ENCODE results near the gene STOM. TPM values are rescaled to one million over a fixed set of nuclear protein-coding genes. Genes with fewer than 3 reads are reported as not detected.

STOM gene
- total RNA-seq, 1 donor from 2014 or later, result 11.0 TPM

- no peak for TF ChIP-seq CTCF (IDR thresholded peaks at IDR 0.05; ENCODE audit: unreplicated experiment)
- H3K9me3 Mint-ChIP-seq (ENCODE audit: low read depth), result no peaks in the 10 kb centered on the region
- H3K27ac Mint-ChIP-seq, result no peak overlapping the region
- H3K4me1 Mint-ChIP-seq (ENCODE audit: low read depth), result peaks cover 1% of the 10 kb centered on the region
- H3K36me3 Mint-ChIP-seq (ENCODE audit: insufficient read depth), result no peaks in the 10 kb centered on the region
- no peaks in the 10 kb centered on the region for H3K27me3 Mint-ChIP-seq
- DNase-seq (ENCODE audit: low spot score, unreplicated experiment), result no peak
- H3K4me3 Mint-ChIP-seq (ENCODE audit: low read depth), result no peak overlapping the region
Observed at GRCh38 chr9:121350993-121351561, 19.0 kb downstream of the STOM start.

- H3K36me3 Mint-ChIP-seq (ENCODE audit: insufficient read depth), result no peaks in the 10 kb centered on the region
- DNase-seq (ENCODE audit: low spot score, unreplicated experiment), result no peak
- TF ChIP-seq CTCF (IDR thresholded peaks at IDR 0.05; ENCODE audit: unreplicated experiment), result no peak
- no peak overlapping the region for H3K27ac Mint-ChIP-seq
- no peaks in the 10 kb centered on the region for H3K27me3 Mint-ChIP-seq
- H3K4me1 Mint-ChIP-seq (ENCODE audit: low read depth), result peaks cover 1% of the 10 kb centered on the region
- H3K4me3 Mint-ChIP-seq (ENCODE audit: low read depth), result no peak overlapping the region
- no peaks in the 10 kb centered on the region for H3K9me3 Mint-ChIP-seq (ENCODE audit: low read depth)
Observed at GRCh38 chr9:121350036-121350435, 20.0 kb downstream of the STOM start.

GRCh38 chr9:121349009-121349408, 21.0 kb downstream of the STOM start:
- H3K27ac Mint-ChIP-seq, result no peak overlapping the region
- no peak for DNase-seq (ENCODE audit: low spot score, unreplicated experiment)
- H3K27me3 Mint-ChIP-seq, result no peaks in the 10 kb centered on the region
- peaks cover 7% of the 10 kb centered on the region for H3K4me1 Mint-ChIP-seq (ENCODE audit: low read depth)
- H3K36me3 Mint-ChIP-seq (ENCODE audit: insufficient read depth), result no peaks in the 10 kb centered on the region
- no peaks in the 10 kb centered on the region for H3K9me3 Mint-ChIP-seq (ENCODE audit: low read depth)
- no peak for TF ChIP-seq CTCF (IDR thresholded peaks at IDR 0.05; ENCODE audit: unreplicated experiment)
- H3K4me3 Mint-ChIP-seq (ENCODE audit: low read depth), result no peak overlapping the region

- Mint-ChIP-seq H3K4me1 (ENCODE audit: low read depth) (peaks cover 11% of the 10 kb centered on the region), H3K36me3 (ENCODE audit: insufficient read depth) (no peaks in the 10 kb centered on the region), H3K9me3 (ENCODE audit: low read depth) (no peaks in the 10 kb centered on the region), H3K27ac (no peak overlapping the region), H3K27me3 (no peaks in the 10 kb centered on the region), H3K4me3 (ENCODE audit: low read depth) (no peak overlapping the region)
- no peak for DNase-seq (ENCODE audit: low spot score, unreplicated experiment)
- TF ChIP-seq CTCF (IDR thresholded peaks at IDR 0.05; ENCODE audit: unreplicated experiment), result no peak
Observed at GRCh38 chr9:121348221-121348620, 21.8 kb downstream of the STOM start.

GRCh38 chr9:121345070-121345469, 25.0 kb downstream of the STOM start:
- peaks cover 11% of the 10 kb centered on the region for H3K4me1 Mint-ChIP-seq (ENCODE audit: low read depth)
- H3K27me3 Mint-ChIP-seq, result no peaks in the 10 kb centered on the region
- no peaks in the 10 kb centered on the region for H3K9me3 Mint-ChIP-seq (ENCODE audit: low read depth)
- TF ChIP-seq CTCF (IDR thresholded peaks at IDR 0.05; ENCODE audit: unreplicated experiment), result no peak
- H3K27ac Mint-ChIP-seq, result no peak overlapping the region
- H3K4me3 Mint-ChIP-seq (ENCODE audit: low read depth), result no peak overlapping the region
- DNase-seq (ENCODE audit: low spot score, unreplicated experiment), result no peak
- H3K36me3 Mint-ChIP-seq (ENCODE audit: insufficient read depth), result no peaks in the 10 kb centered on the region

Measured in progenitor cell of endocrine pancreas (in vitro differentiated cells).